ENCODE measurements around the gene HSPG2.

HSPG2 gene

GRCh38 chr1:21845646-21846641 lies 91.2 kb downstream of the HSPG2 start:
- no peak for DNase-seq (ENCODE audit: low read depth, low spot score)

- no peak for DNase-seq (ENCODE audit: low read depth, low spot score)
Observed at GRCh38 chr1:21843996-21844395, 93.1 kb downstream of the HSPG2 start.

GRCh38 chr1:21843208-21843607 lies 93.9 kb downstream of the HSPG2 start:
- DNase-seq (ENCODE audit: low read depth, low spot score) = no peak

GRCh38 chr1:21842606-21843162 lies 94.4 kb downstream of the HSPG2 start:
- DNase-seq (ENCODE audit: low read depth, low spot score) = no peak

- no peak for DNase-seq (ENCODE audit: low read depth, low spot score)
Observed at GRCh38 chr1:21841852-21842466, 95.2 kb downstream of the HSPG2 start.

GRCh38 chr1:21840981-21841380 lies 96.1 kb downstream of the HSPG2 start:
- no peak for DNase-seq (ENCODE audit: low read depth, low spot score)

GRCh38 chr1:21839337-21840037 lies 97.6 kb downstream of the HSPG2 start:
- no peak for DNase-seq (ENCODE audit: low read depth, low spot score)

GRCh38 chr1:21838359-21839157 lies 98.6 kb downstream of the HSPG2 start:
- DNase-seq (ENCODE audit: low read depth, low spot score) = no peak

DNA sequence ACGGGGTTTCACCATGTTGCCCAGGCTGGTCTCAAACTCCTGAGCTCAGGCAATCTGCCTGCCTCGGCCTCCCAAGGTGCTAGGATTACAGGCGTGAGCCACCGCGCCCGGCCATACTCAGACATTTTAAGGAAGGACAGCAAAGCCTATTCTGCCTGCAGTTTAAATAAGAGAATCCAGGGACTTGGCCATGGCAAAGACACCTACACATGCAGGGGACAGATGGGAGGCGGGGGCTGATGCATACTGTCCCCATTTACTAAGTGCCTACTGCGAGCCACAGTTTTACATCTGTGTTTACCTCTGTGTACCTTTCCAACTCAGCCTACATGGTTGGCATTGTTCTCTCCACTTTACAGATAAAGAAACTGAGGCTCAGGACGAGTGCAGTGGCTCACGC lies 99.6 kb downstream of the HSPG2 start:
- DNase-seq (ENCODE audit: low read depth, low spot score) = no peak

- no peak for DNase-seq (ENCODE audit: low read depth, low spot score)
Observed at GRCh38 chr1:21836729-21837128, 100.4 kb downstream of the HSPG2 start.

- DNase-seq (ENCODE audit: low read depth, low spot score) = no peak
Observed at GRCh38 chr1:21836010-21836409, 101.1 kb downstream of the HSPG2 start.

DNA sequence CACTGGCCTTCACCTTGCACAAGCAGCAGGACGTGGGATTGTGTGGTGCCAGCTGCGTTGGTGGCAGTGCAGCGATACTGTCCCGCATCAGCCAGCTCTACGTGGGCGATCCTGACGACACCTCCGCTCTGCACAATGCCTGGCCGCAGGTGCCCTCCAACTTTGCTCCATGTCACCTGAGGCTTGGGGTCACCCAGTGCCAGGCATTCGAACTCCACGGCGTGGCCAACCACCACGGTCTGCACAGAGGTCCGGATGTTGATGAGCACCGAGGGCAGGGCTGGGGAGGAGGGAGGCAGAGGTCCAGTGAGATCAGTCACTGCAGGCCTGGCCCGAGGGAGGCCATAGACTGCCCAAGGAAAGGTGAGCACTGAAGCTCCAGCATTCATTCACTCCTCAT lies 102.4 kb downstream of the HSPG2 start:
- no peak for DNase-seq (ENCODE audit: low read depth, low spot score)

GRCh38 chr1:21834094-21834493 lies 103.0 kb downstream of the HSPG2 start:
- no peak for DNase-seq (ENCODE audit: low read depth, low spot score)

DNA sequence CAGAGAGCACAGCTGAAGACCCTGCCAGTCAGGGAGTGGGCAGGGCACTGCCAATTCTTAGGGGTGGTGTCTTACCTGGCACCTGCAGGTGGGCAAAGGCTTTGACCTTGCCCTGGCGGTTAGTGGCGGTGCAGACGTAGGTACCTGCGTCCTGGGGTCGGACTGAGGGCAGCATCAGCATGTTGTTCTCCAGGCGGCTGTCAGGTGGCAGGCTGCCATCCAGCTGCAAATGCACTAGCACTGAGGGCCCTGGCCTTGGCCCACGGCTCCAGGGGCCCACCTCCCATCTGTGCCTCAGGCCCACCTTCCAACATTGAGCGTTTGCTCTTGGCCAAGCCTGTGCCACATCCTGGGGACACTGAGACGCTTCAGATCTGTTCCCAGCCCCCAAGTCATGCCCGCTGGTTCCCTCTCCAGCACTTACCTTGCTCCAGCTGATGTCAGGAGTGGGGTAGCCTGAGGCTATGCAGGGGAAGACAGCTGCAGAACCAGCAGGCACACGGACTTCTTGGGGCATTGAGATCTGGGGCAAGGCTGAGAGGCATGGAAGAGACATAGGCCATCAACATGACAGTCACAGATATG lies 103.6 kb downstream of the HSPG2 start:
- DNase-seq (ENCODE audit: low read depth, low spot score) = no peak

DNA sequence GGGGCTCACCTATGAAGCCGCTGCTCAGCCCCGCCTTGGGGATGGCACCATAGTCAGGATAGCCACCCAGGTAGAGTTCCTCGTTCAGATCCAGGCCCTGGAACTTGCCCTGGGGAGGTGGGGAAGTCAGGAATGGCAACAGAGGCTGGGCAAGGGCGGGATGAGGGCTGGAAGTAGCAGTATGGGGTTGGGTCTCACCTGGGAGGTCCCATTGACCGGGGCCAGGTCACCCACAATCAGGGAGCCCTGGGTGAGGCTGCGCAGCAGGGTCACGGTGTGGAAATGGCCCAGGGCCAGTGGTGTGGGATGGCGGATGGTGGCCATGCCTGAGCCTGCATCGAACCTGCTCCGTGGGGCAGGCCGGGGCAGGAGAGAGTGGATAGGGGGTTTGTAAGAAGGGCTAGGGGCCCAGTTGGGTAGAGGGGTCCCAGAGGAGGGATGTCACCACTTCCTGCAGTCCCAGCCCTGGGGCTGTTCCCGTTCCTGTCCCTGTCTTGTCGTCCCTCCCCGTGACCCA lies 105.6 kb downstream of the HSPG2 start:
- DNase-seq (ENCODE audit: low read depth, low spot score) = no peak

- DNase-seq (ENCODE audit: low read depth, low spot score) = no peak
Observed at GRCh38 chr1:21830792-21831453, 106.2 kb downstream of the HSPG2 start.

- DNase-seq (ENCODE audit: low read depth, low spot score) = no peak
Observed at GRCh38 chr1:21829294-21829693, 107.8 kb downstream of the HSPG2 start.

- DNase-seq (ENCODE audit: low read depth, low spot score) = no peak
Observed at GRCh38 chr1:21828506-21829210, 108.5 kb downstream of the HSPG2 start.

- DNase-seq (ENCODE audit: low read depth, low spot score) = no peak
Observed at GRCh38 chr1:21828075-21828474, 109.0 kb downstream of the HSPG2 start.
